Kidney epithelial cell (primary cell): ENCODE measurements around the gene GABRA4. TPM values are rescaled to one million over a fixed set of nuclear protein-coding genes. Genes with fewer than 3 reads are reported as not detected.
A peak's percentile ranks its signal among the peaks of the same experiment; 100 is the strongest.

Experiments
- DNase-seq: peaks from one replicate; pipeline ENCODE4 v3.0.0-alpha.2; 2010; ENCODE audit warnings: low read depth
- H3K27me3 ChIP-seq: 2 replicates; pipeline ENCODE4 v1.6.0; 2011; ENCODE audit warnings: low read length; ENCODE audit not compliant: control insufficient read depth, insufficient read depth
- H3K36me3 ChIP-seq: 2 replicates; pipeline ENCODE4 v1.5.1; 2011; ENCODE audit warnings: low read length; ENCODE audit not compliant: control insufficient read depth, insufficient read depth
- H3K4me3 ChIP-seq: 2 replicates; pipeline ENCODE4 v1.5.1; 2011; ENCODE audit warnings: low read depth, mild to moderate bottlenecking, control low read depth, low read length
- total RNA-seq: library from RNA; depleted of rRNA; stranded (reverse); fragments of >200 nt; gene quantifications from 2 replicates; pipeline ENCODE4 v1.2.3, GENCODE V29; 2015
- TF ChIP-seq, protein P1 (sequence below): IDR thresholded peaks from 2 replicates; pipeline ENCODE4 v1.5.1; 2011; ENCODE audit warnings: mild to moderate bottlenecking, moderate library complexity, low read length, control low read depth, inconsistent platforms; ENCODE audit not compliant: insufficient read depth, poor library complexity, severe bottlenecking

Gene GABRA4
- total RNA-seq, 1 donor from 2014 or later: not detected

DNA sequence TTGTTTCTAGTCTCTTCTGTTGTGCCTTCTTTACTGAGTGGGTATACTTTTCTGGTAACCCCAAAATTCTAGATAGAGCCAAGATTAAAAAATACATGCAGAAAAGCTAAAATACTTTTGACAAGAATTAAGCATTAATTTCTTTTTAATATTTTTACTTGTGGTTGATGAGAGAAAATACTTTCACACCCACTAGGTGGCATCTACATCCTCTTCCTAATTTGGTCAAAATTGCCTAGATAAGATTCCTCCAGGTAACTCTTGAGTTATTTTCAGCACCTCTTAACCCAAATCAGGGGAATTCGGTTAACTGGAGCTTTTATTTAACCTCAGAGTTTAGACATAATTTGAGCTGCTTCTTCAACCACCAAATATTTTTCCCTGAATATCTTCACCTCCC is 55.9 kb downstream of the GABRA4 start:
- H3K27me3 ChIP-seq: no peaks in the 10 kb centered on the region
- no peak overlapping the region for H3K4me3 ChIP-seq
- TF ChIP-seq, protein P1, sequence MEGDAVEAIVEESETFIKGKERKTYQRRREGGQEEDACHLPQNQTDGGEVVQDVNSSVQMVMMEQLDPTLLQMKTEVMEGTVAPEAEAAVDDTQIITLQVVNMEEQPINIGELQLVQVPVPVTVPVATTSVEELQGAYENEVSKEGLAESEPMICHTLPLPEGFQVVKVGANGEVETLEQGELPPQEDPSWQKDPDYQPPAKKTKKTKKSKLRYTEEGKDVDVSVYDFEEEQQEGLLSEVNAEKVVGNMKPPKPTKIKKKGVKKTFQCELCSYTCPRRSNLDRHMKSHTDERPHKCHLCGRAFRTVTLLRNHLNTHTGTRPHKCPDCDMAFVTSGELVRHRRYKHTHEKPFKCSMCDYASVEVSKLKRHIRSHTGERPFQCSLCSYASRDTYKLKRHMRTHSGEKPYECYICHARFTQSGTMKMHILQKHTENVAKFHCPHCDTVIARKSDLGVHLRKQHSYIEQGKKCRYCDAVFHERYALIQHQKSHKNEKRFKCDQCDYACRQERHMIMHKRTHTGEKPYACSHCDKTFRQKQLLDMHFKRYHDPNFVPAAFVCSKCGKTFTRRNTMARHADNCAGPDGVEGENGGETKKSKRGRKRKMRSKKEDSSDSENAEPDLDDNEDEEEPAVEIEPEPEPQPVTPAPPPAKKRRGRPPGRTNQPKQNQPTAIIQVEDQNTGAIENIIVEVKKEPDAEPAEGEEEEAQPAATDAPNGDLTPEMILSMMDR: peak; percentile 28
- no peak for DNase-seq
- no peaks in the 10 kb centered on the region for H3K36me3 ChIP-seq

DNA sequence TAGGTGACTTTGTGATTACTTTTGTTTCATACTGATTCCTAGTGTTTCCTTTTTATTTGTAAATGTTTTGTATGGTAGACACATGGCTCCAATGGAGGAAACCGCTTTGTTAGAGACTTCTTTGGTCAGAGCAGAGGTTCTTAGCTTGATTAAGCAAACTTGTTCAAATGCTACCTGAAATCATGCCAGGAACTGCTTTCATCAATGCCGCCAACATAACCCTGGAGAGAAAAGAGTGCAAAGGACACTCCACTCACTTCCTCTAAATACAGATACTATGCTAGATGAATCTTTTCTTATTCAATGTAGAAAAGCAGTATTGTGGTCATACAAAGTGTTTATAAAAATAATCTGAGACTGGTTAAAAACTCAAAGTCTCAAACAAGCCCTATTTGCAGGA is 58.7 kb downstream of the GABRA4 start:
- TF ChIP-seq, protein P1: no peak
- no peak for DNase-seq
- H3K36me3 ChIP-seq: no peaks in the 10 kb centered on the region
- H3K4me3 ChIP-seq: no peak overlapping the region
- no peaks in the 10 kb centered on the region for H3K27me3 ChIP-seq

DNA sequence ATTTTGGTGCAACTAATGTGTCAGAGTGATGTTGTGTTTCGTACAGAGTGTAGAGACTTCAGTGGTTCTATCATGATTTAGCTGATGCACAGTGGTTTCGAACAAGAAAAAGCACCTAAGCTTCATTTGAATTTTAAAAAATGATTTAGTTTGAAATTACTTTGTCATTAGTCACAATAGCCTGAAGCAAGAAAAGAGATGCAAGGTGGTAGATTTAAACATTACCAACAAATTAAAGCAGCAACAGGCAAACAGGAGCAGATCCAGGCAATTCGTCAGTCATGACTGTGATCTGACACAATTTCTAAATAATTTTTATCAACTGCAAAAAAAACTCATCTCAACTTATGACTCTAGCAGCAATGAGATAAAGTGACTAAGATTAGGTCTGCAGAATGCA is 59.7 kb downstream of the GABRA4 start:
- no peak for DNase-seq
- Histone ChIP-seq H3K27me3 (no peaks in the 10 kb centered on the region), H3K4me3 (no peak overlapping the region), H3K36me3 (no peaks in the 10 kb centered on the region)
- TF ChIP-seq, protein P1: no peak

DNA sequence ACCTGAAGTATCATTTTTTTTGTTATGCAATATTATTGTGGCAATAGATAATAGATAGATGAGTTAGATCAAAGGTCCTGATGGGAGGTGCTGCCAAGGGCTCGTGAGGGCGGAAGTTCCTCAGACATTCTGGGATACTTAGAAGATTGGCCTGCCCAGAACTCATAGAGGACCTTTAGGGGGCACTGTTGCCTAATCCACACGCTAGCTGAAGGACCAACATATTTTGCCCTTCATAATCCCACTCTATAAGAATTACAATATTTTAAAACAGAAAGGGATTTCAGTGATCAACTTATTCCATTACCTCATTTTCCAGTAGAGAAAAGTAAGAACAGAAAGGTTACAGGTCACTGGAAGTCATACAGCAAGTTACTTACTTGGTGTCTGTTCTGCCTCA is 61.4 kb downstream of the GABRA4 start:
- no peaks in the 10 kb centered on the region for H3K36me3 ChIP-seq
- H3K27me3 ChIP-seq: no peaks in the 10 kb centered on the region
- no peak for DNase-seq
- TF ChIP-seq, protein P1: peak; percentile 65
- H3K4me3 ChIP-seq: no peak overlapping the region

DNA sequence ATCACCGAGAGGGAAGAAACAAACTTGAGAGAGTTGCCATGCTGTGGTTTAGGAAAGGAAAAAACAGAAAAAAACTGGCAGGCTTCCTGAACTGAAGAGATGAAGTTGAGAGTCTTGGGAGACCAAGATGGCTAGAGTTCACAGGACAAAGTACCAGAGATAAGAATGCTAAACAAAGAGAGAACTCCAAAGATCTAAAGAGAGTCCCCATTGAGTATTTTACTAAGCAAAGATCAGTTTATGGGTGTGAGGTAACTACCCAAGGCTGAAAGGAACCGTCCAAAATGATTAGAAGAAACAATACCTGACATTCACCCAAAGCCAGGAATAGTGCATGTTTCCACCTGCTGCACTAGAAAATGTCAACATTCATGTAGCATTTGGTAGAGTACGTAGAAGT is 62.5 kb downstream of the GABRA4 start:
- TF ChIP-seq, protein P1: no peak
- Histone ChIP-seq H3K27me3 (no peaks in the 10 kb centered on the region), H3K36me3 (no peaks in the 10 kb centered on the region), H3K4me3 (no peak overlapping the region)
- DNase-seq: no peak

DNA sequence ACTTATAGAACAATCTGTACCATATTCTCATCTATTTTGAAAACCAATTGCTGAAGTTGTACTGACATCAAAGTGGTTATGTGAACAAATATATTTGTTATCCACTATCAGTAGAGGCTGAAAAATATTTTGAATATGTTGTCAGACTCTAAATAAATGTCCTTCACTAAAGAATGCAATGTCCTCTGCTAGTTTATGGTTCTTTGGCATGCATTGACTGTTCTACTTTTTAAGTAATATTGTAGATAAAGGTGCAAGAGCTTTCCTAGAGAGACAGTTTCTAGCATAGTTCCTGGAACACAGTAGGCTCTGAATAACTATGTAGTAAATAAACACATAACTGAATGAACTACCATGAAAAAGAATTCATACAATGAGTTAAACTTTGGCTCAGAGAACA is 66.2 kb downstream of the GABRA4 start:
- Histone ChIP-seq H3K27me3 (no peaks in the 10 kb centered on the region), H3K4me3 (no peak overlapping the region), H3K36me3 (no peaks in the 10 kb centered on the region)
- TF ChIP-seq, protein P1: no peak
- DNase-seq: no peak
